Thyroid gland (tissue), 4 donors: Measurements from ENCODE around the gene UTP4. TPM values are rescaled to one million over a fixed set of nuclear protein-coding genes. Genes with fewer than 3 reads are reported as not detected.
A peak's percentile ranks its signal among the peaks of the same experiment; 100 is the strongest.
"Not testable (repeated sequence)": the region's sequence is repeated elsewhere in the genome, so short reads cannot be mapped to it uniquely, and the experiment has no call there.

Experiments
- DNase-seq, 2 donors: peaks; one replicate each; pipeline ENCODE4 v3.0.0-alpha.2; 2019
- H3K27ac ChIP-seq, 3 donors: fragments of 200-600 bp; sonication (generic); 1 replicate in 2 of 3; 2 replicates in 1 of 3; pipeline ENCODE4 v1.5.1; 2016 to 2019; ENCODE audit warnings: mild to moderate bottlenecking in 1 of 3, moderate library complexity in 1 of 3
- H3K27me3 ChIP-seq: fragments of 200-600 bp; sonication (generic); one replicate; pipeline ENCODE4 v1.5.1; 2019
- H3K36me3 ChIP-seq, 2 donors: fragments of 200-600 bp; sonication (generic); one replicate each; pipeline ENCODE4 v1.5.1; 2016 to 2019
- H3K4me1 ChIP-seq, 2 donors: fragments of 200-600 bp; sonication (generic); one replicate each; pipeline ENCODE4 v1.5.1; 2017 to 2019
- H3K4me3 ChIP-seq, 3 donors: fragments of 200-600 bp; sonication (generic); replicated peaks in 1 of 3; 1 replicate in 2 of 3; 2 replicates in 1 of 3; pipeline ENCODE4 v1.5.1; 2016; ENCODE audit warnings: mild to moderate bottlenecking in 1 of 3
- H3K9me3 ChIP-seq: fragments of 200-600 bp; sonication (generic); one replicate; pipeline ENCODE4 v1.5.1; 2017
- POLR2A ChIP-seq, 2 donors: fragments of 450-650 bp; IDR thresholded peaks; one replicate each; pipeline ENCODE4 v1.6.1; 2017; ENCODE audit warnings: antibody characterized with exemption in 2 of 2, mild to moderate bottlenecking in 2 of 2, moderate library complexity in 1 of 2
- WGBS, 2 donors: methylation state at CpG; one replicate each; pipeline ENCODE4 v1.1.5; 2017; 5-methylcytosine and 5-hydroxymethylcytosine counted together
- intact Hi-C: fragments of 100-400 bp; cut with DNase I; formaldehyde crosslinking; loops from one replicate; pipeline ENCODE4 v1.15.1; 2023
- total RNA-seq, 4 donors: library from RNA; depleted of rRNA; stranded (reverse); fragments of >200 nt; gene quantifications; one replicate each; pipeline ENCODE4 v1.2.3, GENCODE V29; 2016
- TF ChIP-seq, protein P1 (sequence below), 6 experiments: fragments of 200-600 bp in 3 of 6; fragments of 450-650 bp in 3 of 6; sonication (generic) in 3 of 6; IDR thresholded peaks; one replicate each; pipeline ENCODE4 v1.5.1; 2016 to 2019; ENCODE audit warnings: antibody characterized with exemption in 6 of 6, mild to moderate bottlenecking in 2 of 6, inconsistent platforms in 1 of 6, moderate library complexity in 1 of 6

UTP4 gene
- total RNA-seq, 4 donors from 2014 or later = 22.4 to 33.1 (median 24.1) TPM

DNA sequence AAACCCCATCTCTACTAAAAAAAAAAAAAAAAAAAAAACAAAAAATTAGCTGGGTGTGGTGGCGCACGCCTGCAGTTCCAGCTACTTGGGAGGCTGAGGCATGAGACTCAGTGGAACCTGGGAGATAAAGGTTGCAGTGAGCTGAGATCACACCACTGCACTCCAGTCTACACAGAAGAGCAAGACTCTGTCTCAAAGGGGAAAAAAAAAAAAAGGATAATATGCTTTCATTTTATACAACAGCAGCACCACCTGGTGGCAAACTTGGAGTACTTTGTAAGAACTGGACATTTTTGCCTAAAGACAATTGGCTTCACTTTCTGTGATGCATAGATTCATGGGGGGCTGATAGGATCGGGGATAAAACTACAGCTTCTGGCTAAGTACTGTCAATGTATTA, 8.5 kb upstream of the UTP4 start:
- Histone ChIP-seq H3K4me3 (no peak overlapping the region), H3K27me3 (no peaks in the 10 kb centered on the region), H3K9me3 (no peaks in the 10 kb centered on the region), H3K27ac (no peak overlapping the region), H3K4me1 (peaks cover 0 to 6% of the 10 kb centered on the region in 2 donors), H3K36me3 (peaks cover 16 to 18% of the 10 kb centered on the region in 2 donors)
- 82 to 85% methylated on average over 3 of the region's 3 CpGs for WGBS, 2 donors
- intact Hi-C loops = loop anchor here (5.0 kb wide), 2 partner anchors 222 to 277 kb away; no protein-coding TSS in a partner anchor
- DNase-seq = peak; percentile 64 to 74
- no peak for TF ChIP-seq POLR2A (IDR thresholded peaks at IDR 0.05)
- TF ChIP-seq, protein P1, sequence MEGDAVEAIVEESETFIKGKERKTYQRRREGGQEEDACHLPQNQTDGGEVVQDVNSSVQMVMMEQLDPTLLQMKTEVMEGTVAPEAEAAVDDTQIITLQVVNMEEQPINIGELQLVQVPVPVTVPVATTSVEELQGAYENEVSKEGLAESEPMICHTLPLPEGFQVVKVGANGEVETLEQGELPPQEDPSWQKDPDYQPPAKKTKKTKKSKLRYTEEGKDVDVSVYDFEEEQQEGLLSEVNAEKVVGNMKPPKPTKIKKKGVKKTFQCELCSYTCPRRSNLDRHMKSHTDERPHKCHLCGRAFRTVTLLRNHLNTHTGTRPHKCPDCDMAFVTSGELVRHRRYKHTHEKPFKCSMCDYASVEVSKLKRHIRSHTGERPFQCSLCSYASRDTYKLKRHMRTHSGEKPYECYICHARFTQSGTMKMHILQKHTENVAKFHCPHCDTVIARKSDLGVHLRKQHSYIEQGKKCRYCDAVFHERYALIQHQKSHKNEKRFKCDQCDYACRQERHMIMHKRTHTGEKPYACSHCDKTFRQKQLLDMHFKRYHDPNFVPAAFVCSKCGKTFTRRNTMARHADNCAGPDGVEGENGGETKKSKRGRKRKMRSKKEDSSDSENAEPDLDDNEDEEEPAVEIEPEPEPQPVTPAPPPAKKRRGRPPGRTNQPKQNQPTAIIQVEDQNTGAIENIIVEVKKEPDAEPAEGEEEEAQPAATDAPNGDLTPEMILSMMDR (IDR thresholded peaks at IDR 0.05) = peak; percentile 26 to 93 (median 68)

DNA sequence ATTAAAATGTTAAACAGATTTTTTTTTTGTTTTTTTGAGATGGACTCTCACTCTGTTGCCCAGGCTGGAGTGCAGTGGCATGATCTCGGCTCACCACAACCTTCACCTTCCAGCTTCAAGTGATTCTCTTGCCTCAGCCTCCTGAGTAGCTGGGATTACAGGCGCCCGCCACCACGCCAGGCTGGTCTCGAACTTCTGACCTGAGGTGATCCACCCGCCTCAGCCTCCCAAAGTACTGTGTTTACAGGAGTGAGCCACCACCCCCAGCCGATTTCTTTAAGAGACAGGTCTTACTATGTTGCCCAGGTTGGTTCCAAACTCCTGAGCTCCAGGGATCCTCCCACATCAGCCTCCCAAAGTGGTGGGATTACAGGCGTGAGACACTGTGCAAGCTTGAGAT, 8.0 kb upstream of the UTP4 start:
- H3K9me3 ChIP-seq, H3K27me3 ChIP-seq, H3K4me3 ChIP-seq, H3K27ac ChIP-seq, H3K4me1 ChIP-seq, DNase-seq: not testable (repeated sequence)
- intact Hi-C loops = loop anchor here (5.0 kb wide), 2 partner anchors 222 to 277 kb away; no protein-coding TSS in a partner anchor
- peaks cover 16 to 17% of the 10 kb centered on the region in 2 donors for H3K36me3 ChIP-seq
- WGBS, 2 donors = 95 to 96% methylated on average over 8 of the region's 8 CpGs

DNA sequence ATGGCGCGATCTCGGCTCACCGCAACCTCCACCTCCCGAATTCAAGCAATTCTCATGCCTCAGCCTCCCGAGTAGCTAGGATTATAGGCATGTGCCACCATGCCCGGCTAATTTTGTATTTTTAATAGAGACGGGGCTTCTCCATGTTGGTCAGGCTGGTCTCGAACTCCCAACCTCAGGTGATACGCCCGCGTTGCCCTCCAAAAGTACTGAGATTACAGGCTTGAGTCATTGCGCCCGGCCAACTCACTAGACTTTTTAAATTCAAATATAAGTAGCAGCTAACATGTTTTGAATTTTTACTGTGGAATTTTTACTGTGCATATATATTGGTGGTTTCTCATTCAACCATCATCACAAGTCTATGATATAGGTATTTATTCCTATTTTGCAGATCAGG, 7.5 kb upstream of the UTP4 start:
- H3K27ac ChIP-seq, H3K9me3 ChIP-seq, H3K4me3 ChIP-seq, DNase-seq, H3K27me3 ChIP-seq, H3K4me1 ChIP-seq: not testable (repeated sequence)
- intact Hi-C loops = loop anchor here (5.0 kb wide), 2 partner anchors 223 to 278 kb away; no protein-coding TSS in a partner anchor
- 98% methylated on average over 14 of the region's 14 CpGs for WGBS, 2 donors
- peaks cover 12 to 14% of the 10 kb centered on the region in 2 donors for H3K36me3 ChIP-seq

DNA sequence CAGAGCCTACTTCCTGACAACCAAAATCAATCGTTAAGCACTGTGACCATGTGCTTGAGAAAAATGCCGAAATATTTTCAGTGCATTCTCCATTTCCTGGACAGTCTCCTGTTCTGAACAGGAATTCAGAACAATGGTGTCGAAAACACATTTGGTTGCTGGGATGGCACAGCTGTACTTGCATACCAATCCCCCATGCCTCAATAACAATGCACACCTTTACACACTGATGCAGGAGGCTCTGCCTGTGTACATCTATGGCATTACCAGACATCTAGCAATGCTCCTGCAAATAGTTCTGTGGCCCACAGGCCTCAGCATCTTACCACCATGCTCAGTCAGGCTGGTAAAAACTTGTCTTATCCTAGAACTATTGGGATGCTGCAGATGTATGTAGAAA, 6.2 kb upstream of the UTP4 start:
- intact Hi-C loops = no loop called here
- 76% methylated on average over 3 of the region's 3 CpGs for WGBS, 2 donors
- Histone ChIP-seq H3K4me1 (peaks cover 8 to 9% of the 10 kb centered on the region in 2 donors), H3K27me3 (no peaks in the 10 kb centered on the region), H3K4me3 (no peak overlapping the region), H3K27ac (no peak overlapping the region), H3K9me3 (no peaks in the 10 kb centered on the region), H3K36me3 (peaks cover 0 to 3% of the 10 kb centered on the region in 2 donors)
- TF ChIP-seq POLR2A (IDR thresholded peaks at IDR 0.05) = no peak
- TF ChIP-seq, protein P1 (IDR thresholded peaks at IDR 0.05) = no peak
- no peak for DNase-seq

DNA sequence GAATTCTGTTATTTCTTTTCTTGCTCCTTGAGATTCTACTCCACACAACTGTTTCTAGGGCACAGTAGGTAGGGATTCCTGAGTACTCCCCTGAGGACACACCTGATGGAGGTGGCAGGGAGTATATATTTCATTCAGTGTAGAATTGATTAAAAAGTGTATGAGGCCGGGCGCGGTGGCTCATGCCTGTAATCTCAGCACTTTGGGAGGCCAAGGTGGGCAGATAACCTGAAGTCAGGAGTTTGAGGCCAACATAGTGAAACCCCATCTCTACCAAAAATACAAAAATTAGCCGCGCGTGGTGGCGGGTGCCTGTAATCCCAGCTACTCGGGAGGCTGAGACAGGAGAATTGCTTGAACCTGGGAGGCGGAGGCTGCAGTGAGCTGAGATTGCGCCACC, 5.6 kb upstream of the UTP4 start:
- WGBS, 2 donors = 95 to 99% methylated on average over 10 of the region's 10 CpGs
- H3K36me3 ChIP-seq, H3K4me3 ChIP-seq, DNase-seq, intact Hi-C loops, H3K27ac ChIP-seq, H3K9me3 ChIP-seq, H3K27me3 ChIP-seq, H3K4me1 ChIP-seq: not testable (repeated sequence)

DNA sequence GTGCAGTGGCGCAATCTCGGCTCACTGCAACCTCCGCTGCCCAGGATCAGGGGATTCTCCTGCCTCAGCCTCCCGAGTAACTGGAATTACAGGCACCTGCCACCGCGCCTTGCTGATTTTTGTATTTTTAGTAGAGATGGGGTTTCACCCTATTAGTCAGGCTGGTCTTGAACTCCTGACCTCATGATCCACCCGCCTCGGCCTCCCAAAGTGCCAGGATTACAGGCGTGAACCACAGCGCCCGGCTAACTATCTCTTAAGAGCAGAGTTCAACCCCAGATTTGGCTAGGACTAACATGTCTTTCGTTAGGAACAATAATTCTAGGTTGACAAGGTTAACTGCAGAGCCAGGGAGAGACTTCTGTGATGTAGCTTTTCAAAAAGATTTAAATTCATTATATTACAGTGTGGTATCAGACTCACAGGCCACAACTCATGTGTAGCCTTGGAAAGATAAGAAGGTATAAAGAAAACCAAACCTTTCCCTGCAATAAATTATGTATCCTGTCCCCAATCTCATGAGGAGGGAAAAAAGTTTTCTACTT, 4.4 kb upstream of the UTP4 start:
- H3K27ac ChIP-seq = no peak overlapping the region
- no peak overlapping the region for H3K4me3 ChIP-seq
- no peaks in the 10 kb centered on the region for H3K9me3 ChIP-seq
- intact Hi-C loops = no loop called here
- WGBS, 2 donors = 93 to 97% methylated on average over 12 of the region's 12 CpGs
- H3K4me1 ChIP-seq = peaks cover 9% of the 10 kb centered on the region in 2 donors
- no peaks in the 10 kb centered on the region for H3K27me3 ChIP-seq
- no peak for DNase-seq
- peaks cover 0 to 3% of the 10 kb centered on the region in 2 donors for H3K36me3 ChIP-seq
- TF ChIP-seq, protein P1 (IDR thresholded peaks at IDR 0.05) = no peak
- no peak for TF ChIP-seq POLR2A (IDR thresholded peaks at IDR 0.05)
